ENCODE results near the gene ZBTB14.

The ZBTB14 gene

GRCh38 chr18:5294113-5294456, 1.4 kb downstream of the ZBTB14 start:
- Histone ChIP-seq H3K4me3 (ENCODE audit: insufficient read depth, low read depth, low read length, poor library complexity, severe bottlenecking) (peak overlapping the region; percentile 70), H3K4me1 (ENCODE audit: control insufficient read depth, insufficient read depth, low read length, poor library complexity, severe bottlenecking) (peaks cover 17% of the 10 kb centered on the region), H3K36me3 (ENCODE audit: control insufficient read depth, insufficient read depth, low read length) (peaks cover 13% of the 10 kb centered on the region), H3K27me3 (replicated peaks; ENCODE audit: control insufficient read depth, insufficient read depth, low read length, poor library complexity, severe bottlenecking) (no peaks in the 10 kb centered on the region), H3K9me3 (ENCODE audit: control insufficient read depth, low read length) (no peaks in the 10 kb centered on the region), H3K27ac (ENCODE audit: insufficient read depth, low read length, poor library complexity, severe bottlenecking) (peak overlapping the region; percentile 77)
- no peak for DNase-seq

GRCh38 chr18:5288517-5288935, 7.0 kb downstream of the ZBTB14 start:
- no peaks in the 10 kb centered on the region for H3K27me3 ChIP-seq (replicated peaks; ENCODE audit: control insufficient read depth, insufficient read depth, low read length, poor library complexity, severe bottlenecking)
- H3K4me1 ChIP-seq (ENCODE audit: control insufficient read depth, insufficient read depth, low read length, poor library complexity, severe bottlenecking), result no peaks in the 10 kb centered on the region
- no peak overlapping the region for H3K27ac ChIP-seq (ENCODE audit: insufficient read depth, low read length, poor library complexity, severe bottlenecking)
- H3K9me3 ChIP-seq (ENCODE audit: control insufficient read depth, low read length), result no peaks in the 10 kb centered on the region
- peaks cover 13% of the 10 kb centered on the region for H3K36me3 ChIP-seq (ENCODE audit: control insufficient read depth, insufficient read depth, low read length)
- DNase-seq, result no peak
- no peak overlapping the region for H3K4me3 ChIP-seq (ENCODE audit: insufficient read depth, low read depth, low read length, poor library complexity, severe bottlenecking)

- H3K9me3 ChIP-seq (ENCODE audit: control insufficient read depth, low read length), result no peaks in the 10 kb centered on the region
- no peak overlapping the region for H3K27ac ChIP-seq (ENCODE audit: insufficient read depth, low read length, poor library complexity, severe bottlenecking)
- no peak overlapping the region for H3K4me3 ChIP-seq (ENCODE audit: insufficient read depth, low read depth, low read length, poor library complexity, severe bottlenecking)
- no peak for DNase-seq
- H3K4me1 ChIP-seq (ENCODE audit: control insufficient read depth, insufficient read depth, low read length, poor library complexity, severe bottlenecking), result no peaks in the 10 kb centered on the region
- peaks cover 13% of the 10 kb centered on the region for H3K36me3 ChIP-seq (ENCODE audit: control insufficient read depth, insufficient read depth, low read length)
- no peaks in the 10 kb centered on the region for H3K27me3 ChIP-seq (replicated peaks; ENCODE audit: control insufficient read depth, insufficient read depth, low read length, poor library complexity, severe bottlenecking)
Measured at GRCh38 chr18:5287854-5288253, 7.7 kb downstream of the ZBTB14 start.

GRCh38 chr18:5286525-5286924, 9.0 kb downstream of the ZBTB14 start:
- no peaks in the 10 kb centered on the region for H3K9me3 ChIP-seq (ENCODE audit: control insufficient read depth, low read length)
- H3K27me3 ChIP-seq (replicated peaks; ENCODE audit: control insufficient read depth, insufficient read depth, low read length, poor library complexity, severe bottlenecking), result no peaks in the 10 kb centered on the region
- H3K4me1 ChIP-seq (ENCODE audit: control insufficient read depth, insufficient read depth, low read length, poor library complexity, severe bottlenecking), result no peaks in the 10 kb centered on the region
- H3K4me3 ChIP-seq (ENCODE audit: insufficient read depth, low read depth, low read length, poor library complexity, severe bottlenecking), result no peak overlapping the region
- DNase-seq, result no peak
- no peak overlapping the region for H3K27ac ChIP-seq (ENCODE audit: insufficient read depth, low read length, poor library complexity, severe bottlenecking)
- peaks cover 10% of the 10 kb centered on the region for H3K36me3 ChIP-seq (ENCODE audit: control insufficient read depth, insufficient read depth, low read length)

- Histone ChIP-seq H3K27me3 (replicated peaks; ENCODE audit: control insufficient read depth, insufficient read depth, low read length, poor library complexity, severe bottlenecking) (no peaks in the 10 kb centered on the region), H3K4me1 (ENCODE audit: control insufficient read depth, insufficient read depth, low read length, poor library complexity, severe bottlenecking) (no peaks in the 10 kb centered on the region), H3K27ac (ENCODE audit: insufficient read depth, low read length, poor library complexity, severe bottlenecking) (no peak overlapping the region), H3K4me3 (ENCODE audit: insufficient read depth, low read depth, low read length, poor library complexity, severe bottlenecking) (no peak overlapping the region), H3K9me3 (ENCODE audit: control insufficient read depth, low read length) (no peaks in the 10 kb centered on the region), H3K36me3 (ENCODE audit: control insufficient read depth, insufficient read depth, low read length) (no peaks in the 10 kb centered on the region)
- no peak for DNase-seq
Measured at GRCh38 chr18:5285326-5285725, 10.2 kb downstream of the ZBTB14 start.

- Histone ChIP-seq H3K27ac (ENCODE audit: insufficient read depth, low read length, poor library complexity, severe bottlenecking) (no peak overlapping the region), H3K4me3 (ENCODE audit: insufficient read depth, low read depth, low read length, poor library complexity, severe bottlenecking) (no peak overlapping the region), H3K9me3 (ENCODE audit: control insufficient read depth, low read length) (no peaks in the 10 kb centered on the region), H3K36me3 (ENCODE audit: control insufficient read depth, insufficient read depth, low read length) (no peaks in the 10 kb centered on the region), H3K4me1 (ENCODE audit: control insufficient read depth, insufficient read depth, low read length, poor library complexity, severe bottlenecking) (no peaks in the 10 kb centered on the region), H3K27me3 (replicated peaks; ENCODE audit: control insufficient read depth, insufficient read depth, low read length, poor library complexity, severe bottlenecking) (no peaks in the 10 kb centered on the region)
- no peak for DNase-seq
Measured at GRCh38 chr18:5284808-5285207, 10.7 kb downstream of the ZBTB14 start.

GRCh38 chr18:5282770-5283169, 12.8 kb downstream of the ZBTB14 start:
- no peak for DNase-seq
- no peaks in the 10 kb centered on the region for H3K9me3 ChIP-seq (ENCODE audit: control insufficient read depth, low read length)
- no peaks in the 10 kb centered on the region for H3K27me3 ChIP-seq (replicated peaks; ENCODE audit: control insufficient read depth, insufficient read depth, low read length, poor library complexity, severe bottlenecking)
- no peak overlapping the region for H3K27ac ChIP-seq (ENCODE audit: insufficient read depth, low read length, poor library complexity, severe bottlenecking)
- no peaks in the 10 kb centered on the region for H3K4me1 ChIP-seq (ENCODE audit: control insufficient read depth, insufficient read depth, low read length, poor library complexity, severe bottlenecking)
- H3K36me3 ChIP-seq (ENCODE audit: control insufficient read depth, insufficient read depth, low read length), result no peaks in the 10 kb centered on the region
- no peak overlapping the region for H3K4me3 ChIP-seq (ENCODE audit: insufficient read depth, low read depth, low read length, poor library complexity, severe bottlenecking)

- Histone ChIP-seq H3K27ac (ENCODE audit: insufficient read depth, low read length, poor library complexity, severe bottlenecking) (no peak overlapping the region), H3K36me3 (ENCODE audit: control insufficient read depth, insufficient read depth, low read length) (no peaks in the 10 kb centered on the region), H3K4me1 (ENCODE audit: control insufficient read depth, insufficient read depth, low read length, poor library complexity, severe bottlenecking) (no peaks in the 10 kb centered on the region), H3K9me3 (ENCODE audit: control insufficient read depth, low read length) (no peaks in the 10 kb centered on the region), H3K4me3 (ENCODE audit: insufficient read depth, low read depth, low read length, poor library complexity, severe bottlenecking) (no peak overlapping the region), H3K27me3 (replicated peaks; ENCODE audit: control insufficient read depth, insufficient read depth, low read length, poor library complexity, severe bottlenecking) (no peaks in the 10 kb centered on the region)
- DNase-seq, result no peak
Measured at GRCh38 chr18:5276947-5277346, 18.6 kb downstream of the ZBTB14 start.

GRCh38 chr18:5275872-5276271, 19.7 kb downstream of the ZBTB14 start:
- no peaks in the 10 kb centered on the region for H3K27me3 ChIP-seq (replicated peaks; ENCODE audit: control insufficient read depth, insufficient read depth, low read length, poor library complexity, severe bottlenecking)
- H3K27ac ChIP-seq (ENCODE audit: insufficient read depth, low read length, poor library complexity, severe bottlenecking), result no peak overlapping the region
- no peaks in the 10 kb centered on the region for H3K36me3 ChIP-seq (ENCODE audit: control insufficient read depth, insufficient read depth, low read length)
- H3K9me3 ChIP-seq (ENCODE audit: control insufficient read depth, low read length), result no peaks in the 10 kb centered on the region
- DNase-seq, result no peak
- no peaks in the 10 kb centered on the region for H3K4me1 ChIP-seq (ENCODE audit: control insufficient read depth, insufficient read depth, low read length, poor library complexity, severe bottlenecking)
- H3K4me3 ChIP-seq (ENCODE audit: insufficient read depth, low read depth, low read length, poor library complexity, severe bottlenecking), result no peak overlapping the region

- no peaks in the 10 kb centered on the region for H3K4me1 ChIP-seq (ENCODE audit: control insufficient read depth, insufficient read depth, low read length, poor library complexity, severe bottlenecking)
- no peaks in the 10 kb centered on the region for H3K36me3 ChIP-seq (ENCODE audit: control insufficient read depth, insufficient read depth, low read length)
- no peak for DNase-seq
- no peaks in the 10 kb centered on the region for H3K27me3 ChIP-seq (replicated peaks; ENCODE audit: control insufficient read depth, insufficient read depth, low read length, poor library complexity, severe bottlenecking)
- H3K27ac ChIP-seq (ENCODE audit: insufficient read depth, low read length, poor library complexity, severe bottlenecking), result no peak overlapping the region
- H3K9me3 ChIP-seq (ENCODE audit: control insufficient read depth, low read length), result no peaks in the 10 kb centered on the region
- no peak overlapping the region for H3K4me3 ChIP-seq (ENCODE audit: insufficient read depth, low read depth, low read length, poor library complexity, severe bottlenecking)
Measured at GRCh38 chr18:5268874-5269273, 26.7 kb downstream of the ZBTB14 start.

GRCh38 chr18:5266721-5267120, 28.8 kb downstream of the ZBTB14 start:
- H3K27me3 ChIP-seq (replicated peaks; ENCODE audit: control insufficient read depth, insufficient read depth, low read length, poor library complexity, severe bottlenecking), result no peaks in the 10 kb centered on the region
- no peak overlapping the region for H3K27ac ChIP-seq (ENCODE audit: insufficient read depth, low read length, poor library complexity, severe bottlenecking)
- H3K9me3 ChIP-seq (ENCODE audit: control insufficient read depth, low read length), result no peaks in the 10 kb centered on the region
- H3K4me3 ChIP-seq (ENCODE audit: insufficient read depth, low read depth, low read length, poor library complexity, severe bottlenecking), result no peak overlapping the region
- no peaks in the 10 kb centered on the region for H3K36me3 ChIP-seq (ENCODE audit: control insufficient read depth, insufficient read depth, low read length)
- no peak for DNase-seq
- no peaks in the 10 kb centered on the region for H3K4me1 ChIP-seq (ENCODE audit: control insufficient read depth, insufficient read depth, low read length, poor library complexity, severe bottlenecking)

Measured in effector memory CD4-positive, alpha-beta T cell (primary cell).